Tibial nerve (tissue), 4 donors: ENCODE measurements around the gene GCN1. TPM values are rescaled to one million over a fixed set of nuclear protein-coding genes. Genes with fewer than 3 reads are reported as not detected.
"Not testable (repeated sequence)": the region's sequence is repeated elsewhere in the genome, so short reads cannot be mapped to it uniquely, and the experiment has no call there.

Experiments used
- DNase-seq, 2 donors: peaks; one replicate each; pipeline ENCODE4 v3.0.0-alpha.2; 2019; ENCODE audit warnings: low spot score in 2 of 2
- H3K27ac ChIP-seq, 4 donors: fragments of 200-600 bp; sonication (generic) in 3 of 4; one replicate each; pipeline ENCODE4 v1.5.1; 2017 to 2019; ENCODE audit warnings: mild to moderate bottlenecking in 1 of 4
- H3K27me3 ChIP-seq, 2 donors: fragments of 200-600 bp; sonication (generic) in 1 of 2; one replicate each; pipeline versions ENCODE4 v1.5.1 to v1.6.0; 2017 to 2019
- H3K36me3 ChIP-seq, 3 donors: fragments of 200-600 bp; sonication (generic); one replicate each; pipeline ENCODE4 v1.5.1; 2018 to 2019
- H3K4me1 ChIP-seq, 4 donors: fragments of 200-600 bp; sonication (generic) in 3 of 4; one replicate each; pipeline ENCODE4 v1.5.1; 2017 to 2019
- H3K4me3 ChIP-seq, 4 donors: fragments of 200-600 bp; sonication (generic) in 3 of 4; one replicate each; pipeline ENCODE4 v1.5.1; 2017 to 2019; ENCODE audit warnings: mild to moderate bottlenecking in 1 of 4, moderate library complexity in 1 of 4
- H3K9me3 ChIP-seq, 4 donors: fragments of 200-600 bp; sonication (generic) in 3 of 4; one replicate each; pipeline ENCODE4 v1.5.1; 2017 to 2019
- CTCF ChIP-seq, 5 experiments: fragments of 200-600 bp in 3 of 5; fragments of 450-650 bp in 2 of 5; sonication (generic) in 3 of 5; IDR thresholded peaks; one replicate each; pipeline ENCODE4 v1.5.1; 2016 to 2019; ENCODE audit warnings: antibody characterized with exemption in 5 of 5, mild to moderate bottlenecking in 3 of 5, moderate library complexity in 2 of 5
- EP300 ChIP-seq, 2 donors: sonication (generic); formaldehyde crosslinking; IDR thresholded peaks; one replicate each; pipeline ENCODE4 v1.6.1; 2017; ENCODE audit warnings: antibody characterized with exemption in 2 of 2, mild to moderate bottlenecking in 1 of 2
- POLR2A ChIP-seq, 2 donors: fragments of 450-650 bp; IDR thresholded peaks; one replicate each; pipeline ENCODE4 v1.6.1; 2017; ENCODE audit warnings: antibody characterized with exemption in 2 of 2, mild to moderate bottlenecking in 2 of 2, moderate library complexity in 2 of 2
- WGBS, 2 donors: methylation state at CpG; one replicate each; pipeline ENCODE4 v1.1.5; 2018; 5-methylcytosine and 5-hydroxymethylcytosine counted together
- total RNA-seq, 4 donors: library from RNA; depleted of rRNA; stranded (reverse); fragments of >200 nt; gene quantifications; one replicate each; pipeline ENCODE4 v1.1.0, GENCODE V29; 2016

GCN1 gene
- total RNA-seq, 4 donors from 2014 or later, result 44.6 to 138 (median 106) TPM

GRCh38 chr12:120197542-120197887 lies 3.0 kb upstream of the GCN1 start:
- H3K27me3 ChIP-seq, result no peaks in the 10 kb centered on the region
- H3K36me3 ChIP-seq, result peaks cover 0 to 37% (median 12%) of the 10 kb centered on the region in 3 donors
- no peak overlapping the region for H3K4me3 ChIP-seq
- 64 to 68% methylated on average over 4 of the region's 4 CpGs for WGBS, 2 donors
- TF ChIP-seq POLR2A (IDR thresholded peaks at IDR 0.05) (no peak), EP300 (IDR thresholded peaks at IDR 0.05) (no peak), CTCF (IDR thresholded peaks at IDR 0.05) (no peak)
- H3K4me1 ChIP-seq, result peaks cover 0 to 76% (median 36%) of the 10 kb centered on the region in 4 donors
- H3K9me3 ChIP-seq, result no peaks in the 10 kb centered on the region
- no peak for DNase-seq
- no peak overlapping the region for H3K27ac ChIP-seq

- not testable (repeated sequence) for H3K27ac ChIP-seq, H3K4me3 ChIP-seq, H3K9me3 ChIP-seq, DNase-seq, H3K27me3 ChIP-seq
- Histone ChIP-seq H3K4me1 (peaks cover 0 to 79% (median 37%) of the 10 kb centered on the region in 4 donors), H3K36me3 (peaks cover 0 to 37% (median 12%) of the 10 kb centered on the region in 3 donors)
- 74 to 77% methylated on average over 7 of the region's 7 CpGs for WGBS, 2 donors
These were observed 2.5 kb upstream of the GCN1 start for GRCh38 chr12:120196817-120197541.

GRCh38 chr12:120196363-120196762 lies 1.8 kb upstream of the GCN1 start:
- DNase-seq, result no peak
- H3K4me3 ChIP-seq, result no peak overlapping the region
- H3K27ac ChIP-seq, result no peak overlapping the region
- H3K27me3 ChIP-seq, result no peaks in the 10 kb centered on the region
- 45 to 64% methylated on average over 1 of the region's 1 CpG for WGBS, 2 donors
- H3K36me3 ChIP-seq, result peaks cover 0 to 37% (median 12%) of the 10 kb centered on the region in 3 donors
- peaks cover 0 to 82% (median 37%) of the 10 kb centered on the region in 4 donors for H3K4me1 ChIP-seq
- TF ChIP-seq EP300 (IDR thresholded peaks at IDR 0.05) (peak in 1 of 2 donors; percentile 9), CTCF (IDR thresholded peaks at IDR 0.05) (no peak)
- H3K9me3 ChIP-seq, result no peaks in the 10 kb centered on the region

GRCh38 chr12:120194226-120194533 lies 335 bp downstream of the GCN1 start:
- DNase-seq, result no peak
- H3K27ac ChIP-seq, result peak overlapping the region; percentile 62 to 86 (median 80)
- H3K4me3 ChIP-seq, result peak overlapping the region; percentile 74 to 94 (median 84)
- H3K36me3 ChIP-seq, result peaks cover 0 to 51% (median 17%) of the 10 kb centered on the region in 3 donors
- TF ChIP-seq EP300 (IDR thresholded peaks at IDR 0.05) (no peak), POLR2A (IDR thresholded peaks at IDR 0.05) (no peak), CTCF (IDR thresholded peaks at IDR 0.05) (no peak)
- no peaks in the 10 kb centered on the region for H3K9me3 ChIP-seq
- WGBS, 2 donors, result 0 to 1% methylated on average over 10 to 18 of the region's 18 CpGs
- H3K4me1 ChIP-seq, result peaks cover 0 to 71% (median 25%) of the 10 kb centered on the region in 4 donors
- no peaks in the 10 kb centered on the region for H3K27me3 ChIP-seq

GRCh38 chr12:120193286-120193685 lies 1.2 kb downstream of the GCN1 start:
- not testable (repeated sequence) for H3K27ac ChIP-seq, H3K9me3 ChIP-seq, DNase-seq, H3K27me3 ChIP-seq
- H3K4me3 ChIP-seq, result peak overlapping the region in 2 of 4 donors; percentile 74 to 94
- H3K36me3 ChIP-seq, result peaks cover 0 to 51% (median 17%) of the 10 kb centered on the region in 3 donors
- peaks cover 0 to 62% (median 22%) of the 10 kb centered on the region in 4 donors for H3K4me1 ChIP-seq
- WGBS, 2 donors, result 71 to 80% methylated on average over 8 of the region's 8 CpGs

- Histone ChIP-seq H3K36me3 (peaks cover 4 to 51% (median 12%) of the 10 kb centered on the region in 3 donors), H3K4me3 (no peak overlapping the region), H3K4me1 (peaks cover 0 to 40% (median 22%) of the 10 kb centered on the region in 4 donors), H3K27me3 (no peaks in the 10 kb centered on the region), H3K27ac (no peak overlapping the region), H3K9me3 (no peaks in the 10 kb centered on the region)
- 84 to 90% methylated on average over 7 of the region's 7 CpGs for WGBS, 2 donors
- TF ChIP-seq EP300 (IDR thresholded peaks at IDR 0.05), result no peak
- TF ChIP-seq CTCF (IDR thresholded peaks at IDR 0.05), result no peak
- TF ChIP-seq POLR2A (IDR thresholded peaks at IDR 0.05), result no peak
- no peak for DNase-seq
These were observed 3.5 kb downstream of the GCN1 start for GRCh38 chr12:120190985-120191480.
